Activated CD4-positive, CD25-positive, alpha-beta regulatory T cell (primary cell): ENCODE results near the gene DYNC1H1.

Experiments
- DNase-seq, 4 experiments: peaks; one replicate each; lab custom pipeline; 2025; lab: John Stamatoyannopoulos, UW

The DYNC1H1 gene

GRCh38 chr14:102035914-102036313 is 71.5 kb downstream of the DYNC1H1 start:
- DNase-seq: no peak

- DNase-seq: no peak
Observed at GRCh38 chr14:102037686-102038085, 73.3 kb downstream of the DYNC1H1 start.

- no peak for DNase-seq
Observed at GRCh38 chr14:102039157-102039556, 74.8 kb downstream of the DYNC1H1 start.

- no peak for DNase-seq
Observed at GRCh38 chr14:102040153-102040552, 75.8 kb downstream of the DYNC1H1 start.

- DNase-seq: no peak
Observed at GRCh38 chr14:102042699-102043098, 78.3 kb downstream of the DYNC1H1 start.

GRCh38 chr14:102043251-102044025 is 79.1 kb downstream of the DYNC1H1 start:
- DNase-seq: no peak

- DNase-seq: no peak
Observed at GRCh38 chr14:102044566-102044965, 80.2 kb downstream of the DYNC1H1 start.

GRCh38 chr14:102046337-102047278 is 82.2 kb downstream of the DYNC1H1 start:
- no peak for DNase-seq

GRCh38 chr14:102047808-102048540 is 83.6 kb downstream of the DYNC1H1 start:
- DNase-seq: no peak

GRCh38 chr14:102049258-102050025 is 85.1 kb downstream of the DYNC1H1 start:
- no peak for DNase-seq

GRCh38 chr14:102050026-102050405 is 85.6 kb downstream of the DYNC1H1 start:
- DNase-seq: no peak

- no peak for DNase-seq
Observed at GRCh38 chr14:102050625-102051024, 86.3 kb downstream of the DYNC1H1 start.

- DNase-seq: no peak
Observed at GRCh38 chr14:102052522-102052921, 88.1 kb downstream of the DYNC1H1 start.

- no peak for DNase-seq
Observed at GRCh38 chr14:102055181-102055901, 91.0 kb downstream of the DYNC1H1 start.

GRCh38 chr14:102056694-102057442 is 92.5 kb downstream of the DYNC1H1 start:
- no peak for DNase-seq

- DNase-seq: no peak
Observed at GRCh38 chr14:102057480-102058114, 93.2 kb downstream of the DYNC1H1 start.

GRCh38 chr14:102058146-102058545 is 93.8 kb downstream of the DYNC1H1 start:
- DNase-seq: no peak

- no peak for DNase-seq
Observed at GRCh38 chr14:102058961-102059360, 94.6 kb downstream of the DYNC1H1 start.

- peak in 3 of 4 experiments; percentile 26 to 41 (median 35) for DNase-seq
Observed at GRCh38 chr14:102063109-102063807, 98.9 kb downstream of the DYNC1H1 start.
